Cerebellar cortex (tissue), 1 donor: Measurements from ENCODE around the gene ABI1.
A peak's percentile ranks its signal among the peaks of the same experiment; 100 is the strongest.

Experiments used
- DNase-seq: peaks from one replicate; pipeline ENCODE4 v3.0.0-alpha.2; 2015; ENCODE audit warnings: low spot score

Gene ABI1

DNA sequence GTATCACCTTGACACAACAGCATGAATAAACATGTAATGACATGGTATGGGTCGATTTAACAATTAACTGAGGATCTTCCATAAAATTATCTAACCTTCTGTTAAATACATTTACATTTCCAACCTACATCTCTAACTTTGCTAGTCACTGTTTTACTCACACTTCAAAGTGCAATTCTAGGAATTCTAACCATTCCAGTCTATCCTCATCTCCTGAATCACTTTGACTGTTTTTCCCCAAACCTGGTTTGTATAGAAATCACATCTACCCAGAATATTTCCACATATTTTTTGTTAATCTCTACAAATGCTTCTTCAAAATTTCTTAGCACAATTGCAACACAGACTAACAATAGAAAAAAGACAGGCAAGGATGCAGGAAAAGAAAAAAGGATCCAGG is 6.2 kb downstream of the ABI1 start:
- no peak for DNase-seq

DNA sequence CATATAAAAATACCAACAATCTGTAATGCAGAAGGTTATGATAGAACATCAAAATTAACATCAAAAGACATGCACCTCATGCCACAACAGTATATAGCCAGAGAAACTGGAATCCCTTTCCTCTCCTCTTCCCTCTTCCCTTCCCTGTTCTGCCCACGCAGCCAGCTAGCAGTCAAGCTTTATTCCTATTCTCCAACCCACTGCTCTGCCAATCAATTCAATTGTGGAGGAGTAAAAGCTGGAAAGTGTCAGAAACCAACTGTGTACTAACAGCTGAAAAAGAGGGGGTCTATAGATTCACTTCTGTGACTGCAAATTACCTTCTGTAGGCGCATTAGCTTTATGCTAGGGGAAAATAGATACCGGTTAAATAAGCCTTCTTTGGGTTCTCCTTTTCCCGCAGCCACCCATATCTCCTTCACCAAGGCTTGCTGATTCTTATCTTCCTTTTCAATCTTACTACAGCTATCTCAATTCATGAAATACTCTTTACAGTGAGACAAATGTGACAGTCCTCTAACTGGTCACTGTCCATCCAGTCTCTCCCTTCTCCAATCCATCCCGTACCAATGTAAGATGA is 16.3 kb downstream of the ABI1 start:
- no peak for DNase-seq

DNA sequence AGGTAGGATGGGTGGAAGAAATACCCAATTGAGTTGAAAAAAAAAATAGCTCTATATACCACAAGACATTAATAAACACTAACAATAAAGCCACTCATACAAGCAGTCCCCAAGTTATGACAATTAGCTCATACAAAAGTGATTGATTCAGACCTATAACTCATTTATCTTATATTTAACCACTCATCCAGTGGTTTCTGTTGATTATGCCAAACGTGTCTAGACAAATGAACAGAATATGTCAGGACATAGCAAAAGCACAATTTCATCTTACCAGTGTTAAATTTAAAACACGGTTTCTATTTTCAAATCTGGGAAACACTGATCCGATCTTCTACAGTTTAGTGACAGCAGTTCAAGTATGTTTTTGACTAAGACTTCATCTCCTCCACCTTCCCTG is 17.0 kb downstream of the ABI1 start:
- DNase-seq: no peak

DNA sequence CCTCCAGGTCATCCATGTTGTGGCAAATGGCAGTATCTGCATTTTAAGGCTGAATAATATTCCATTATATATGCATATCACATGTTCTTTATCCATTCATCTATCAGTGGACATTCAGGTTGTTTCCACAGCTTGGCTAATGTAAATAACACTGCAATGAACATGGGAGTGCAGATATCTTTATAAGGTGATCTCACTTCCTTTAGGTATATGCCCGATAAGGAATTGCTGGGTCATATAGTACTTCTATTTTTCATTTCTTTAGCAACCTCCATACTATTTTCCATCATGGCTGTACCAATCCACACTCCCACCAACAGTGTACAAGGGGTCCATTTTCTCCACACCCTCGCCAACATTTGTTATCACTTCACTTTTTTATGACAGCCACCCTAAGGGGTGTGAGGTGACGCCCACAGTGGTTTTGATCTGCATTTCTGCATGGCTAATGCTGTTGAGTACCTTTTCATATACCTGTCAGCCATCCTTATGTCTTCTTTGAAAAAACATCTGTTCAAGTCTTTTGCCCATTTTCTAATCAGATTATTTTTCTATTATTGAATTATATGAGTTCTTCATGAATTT is 18.9 kb downstream of the ABI1 start:
- DNase-seq: no peak

DNA sequence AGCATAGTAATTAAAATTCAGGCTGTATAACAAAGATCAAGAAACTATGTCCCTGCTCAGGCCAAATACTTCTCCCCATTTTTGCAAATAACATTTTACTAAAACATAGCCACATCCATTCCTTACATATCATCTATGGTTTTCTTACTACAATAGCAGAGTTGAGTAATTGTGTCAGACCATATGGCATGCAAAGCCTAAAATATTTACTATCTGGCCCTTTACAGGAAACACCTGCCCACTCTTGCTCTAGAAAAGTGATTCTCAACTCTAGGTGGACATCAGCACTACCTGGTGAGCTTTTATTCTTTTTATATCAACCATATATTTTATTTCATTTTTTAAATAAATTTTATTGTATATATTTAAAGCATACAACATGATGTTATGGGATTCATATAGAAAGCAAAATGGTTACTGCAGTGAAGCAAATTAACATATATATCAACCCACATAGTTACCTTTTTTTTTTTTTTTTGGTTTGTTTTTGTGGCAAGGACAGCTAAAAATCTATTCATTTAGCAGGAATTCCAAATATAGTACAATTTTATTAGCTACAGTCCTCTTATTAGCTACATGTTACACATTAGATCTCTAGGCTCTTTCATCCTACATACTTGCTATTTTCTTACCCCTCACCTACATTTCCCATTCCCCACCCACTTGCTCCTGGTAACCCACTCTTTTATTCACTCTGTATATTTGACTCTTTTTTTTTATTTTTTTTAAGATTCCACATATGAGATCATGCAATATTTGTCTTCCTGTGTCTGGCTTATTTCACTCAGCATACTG is 19.6 kb downstream of the ABI1 start:
- DNase-seq: no peak

DNA sequence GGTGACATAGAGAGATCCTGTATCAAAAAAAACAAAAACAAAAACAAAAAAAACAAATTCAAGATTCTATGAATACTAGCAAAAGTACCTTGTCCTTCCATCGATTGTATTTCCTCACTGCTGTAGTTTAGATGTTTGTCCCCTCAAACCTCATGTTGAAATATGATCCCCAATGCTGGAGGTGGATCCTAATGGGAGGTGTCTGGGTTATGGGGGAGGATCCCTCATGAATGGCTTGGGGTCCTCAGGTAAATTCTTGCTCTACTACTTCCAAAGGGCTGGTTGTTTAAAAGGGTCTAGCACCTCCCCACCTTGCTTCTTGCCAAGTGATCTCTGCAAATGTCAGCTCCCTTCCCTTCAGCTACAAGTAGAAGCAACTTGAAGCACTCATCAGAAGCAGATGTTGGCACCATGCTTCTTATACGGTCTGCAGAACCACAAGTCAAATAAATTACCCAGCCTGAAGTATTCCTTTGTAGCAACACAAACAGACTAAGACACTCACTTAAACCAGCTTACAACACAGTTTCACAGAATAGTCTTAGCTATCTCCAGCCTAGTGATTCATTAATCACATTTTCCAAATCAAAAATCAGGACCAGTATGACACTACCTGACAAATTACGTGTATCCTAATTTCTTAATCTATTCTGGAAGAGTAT is 20.7 kb downstream of the ABI1 start:
- no peak for DNase-seq

DNA sequence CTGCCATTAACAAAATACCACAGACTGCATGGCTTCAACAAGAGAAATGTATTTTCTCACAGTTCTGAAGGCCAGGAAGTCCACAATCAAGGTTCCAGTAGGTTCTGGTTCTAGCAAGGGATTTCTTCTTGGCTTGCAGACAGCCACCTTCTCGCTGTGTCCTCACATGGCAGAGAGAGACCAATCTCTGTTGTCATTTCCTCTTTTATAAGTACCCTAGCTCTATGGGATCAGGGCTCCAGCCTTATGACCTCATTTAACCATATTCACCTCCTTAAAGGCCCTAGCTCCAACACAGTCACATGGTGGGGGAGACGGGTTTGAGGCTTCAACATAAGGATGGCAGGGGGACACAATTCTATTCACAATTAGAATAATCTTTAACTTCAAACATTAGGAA is 23.6 kb downstream of the ABI1 start:
- no peak for DNase-seq

DNA sequence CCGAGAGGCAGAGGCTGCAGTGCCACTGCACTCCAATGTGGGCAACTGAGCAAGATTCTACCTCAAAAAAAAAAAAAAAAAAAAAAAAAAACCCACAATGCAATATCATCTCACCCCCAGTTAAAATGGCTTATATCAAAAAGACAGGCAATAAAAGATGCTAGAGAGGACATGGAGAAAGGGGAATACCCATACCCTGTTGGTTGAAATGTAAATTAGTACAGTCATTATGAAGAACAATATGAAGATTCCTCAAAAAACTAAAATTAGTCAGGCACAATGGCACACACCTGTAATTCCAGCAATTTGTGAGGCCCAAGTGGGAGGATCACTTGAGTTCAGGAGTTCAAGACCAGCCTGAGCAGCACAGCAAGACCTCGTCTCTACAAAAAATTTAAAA is 25.7 kb downstream of the ABI1 start:
- DNase-seq: no peak

DNA sequence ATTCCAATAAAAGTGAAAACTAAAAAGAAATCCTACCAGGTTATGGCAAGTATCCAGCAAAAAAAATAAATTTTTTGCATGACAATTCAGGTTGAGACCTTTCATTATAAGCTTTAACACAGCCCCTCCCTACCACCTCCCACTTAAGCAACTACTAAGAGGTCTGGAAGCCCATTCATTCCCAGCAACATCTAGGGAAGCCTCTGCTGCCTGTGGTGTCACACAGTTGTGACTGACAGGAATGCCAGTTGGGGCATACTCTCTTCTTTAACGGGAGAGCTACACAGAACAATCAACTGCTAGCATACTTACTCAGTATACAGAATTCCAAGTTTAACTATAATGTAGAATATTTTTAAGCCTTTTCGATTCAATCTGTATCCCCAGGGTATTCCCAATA is 27.8 kb downstream of the ABI1 start:
- DNase-seq: no peak

DNA sequence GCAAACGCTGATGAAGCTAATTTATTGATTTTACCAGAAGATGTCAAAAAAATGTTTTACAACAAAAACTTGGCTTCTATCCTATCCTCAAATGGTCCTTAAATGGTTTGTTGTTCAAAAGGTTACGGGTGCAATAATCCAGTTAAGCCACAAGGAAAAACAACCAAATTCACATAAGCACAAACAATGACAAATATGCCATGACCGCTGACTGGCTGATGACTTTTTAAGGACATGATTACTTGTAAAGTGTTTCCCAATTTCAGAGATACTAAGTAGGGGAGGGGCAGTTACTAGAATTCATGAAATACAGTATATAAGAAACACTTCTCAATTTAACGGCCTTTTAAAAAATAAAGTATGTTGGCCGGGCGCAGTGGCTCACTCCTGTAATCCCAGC is 28.8 kb downstream of the ABI1 start:
- no peak for DNase-seq

DNA sequence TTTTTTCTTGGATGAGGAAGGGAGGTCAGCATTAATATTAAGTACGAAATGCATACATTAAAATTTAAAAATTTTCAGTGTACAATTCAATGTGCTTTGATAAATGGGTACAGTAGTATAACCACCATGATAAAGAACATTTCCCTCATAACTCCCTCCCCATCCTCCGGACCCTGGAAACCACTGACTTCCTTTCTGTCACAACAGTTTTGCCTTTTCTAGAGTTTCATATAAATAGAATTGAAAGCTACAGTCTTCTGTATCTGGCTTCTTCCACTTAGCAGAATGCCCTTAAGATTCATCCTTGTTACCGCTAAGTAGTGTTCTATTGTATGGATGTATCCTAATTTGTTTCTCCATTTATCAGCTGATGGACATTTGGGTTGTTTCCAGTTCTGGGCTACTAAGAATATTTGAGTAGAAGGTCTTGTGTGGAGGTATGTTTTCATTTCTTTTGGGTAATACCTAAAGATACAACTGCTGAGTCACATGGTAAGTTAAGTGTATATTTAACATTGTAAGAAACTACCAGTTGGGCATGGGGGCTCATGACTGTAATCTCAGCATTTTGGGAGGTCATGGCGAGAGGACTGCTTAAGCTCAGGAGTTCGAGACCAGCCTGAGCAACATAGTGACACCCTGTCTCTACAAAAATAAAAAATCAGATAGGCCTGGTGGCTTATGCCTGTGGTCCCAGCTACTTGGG is 30.8 kb downstream of the ABI1 start:
- DNase-seq: no peak

DNA sequence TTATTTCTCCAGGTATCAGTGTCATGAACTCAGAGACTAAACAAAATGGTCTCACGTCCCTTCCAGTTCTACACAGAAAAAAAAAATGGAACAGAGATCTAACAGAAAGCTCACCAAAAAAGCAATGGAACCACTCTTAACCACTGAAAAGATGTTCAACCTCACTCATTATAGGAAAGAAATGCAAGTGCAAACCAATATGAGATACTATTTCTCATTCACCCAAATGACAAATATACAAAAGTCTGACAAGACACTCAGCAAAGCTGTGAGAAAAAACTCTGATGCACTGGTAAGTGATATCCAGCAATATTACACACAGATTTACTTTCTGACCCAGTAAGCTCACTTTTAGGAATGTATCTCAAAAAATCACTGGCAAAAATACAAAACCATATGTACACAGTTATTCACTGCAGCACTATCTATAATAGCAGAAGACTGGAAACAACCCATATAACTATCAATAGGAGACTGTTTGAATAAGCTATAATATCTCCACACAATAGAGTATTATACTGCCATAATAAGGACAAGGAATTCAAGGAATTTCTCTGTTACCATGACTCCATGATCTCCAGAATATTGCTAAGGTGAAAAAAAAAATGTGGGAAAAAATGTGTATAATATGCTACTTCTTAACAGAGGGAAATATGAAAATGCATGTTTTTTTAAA is 36.6 kb downstream of the ABI1 start:
- DNase-seq: no peak

DNA sequence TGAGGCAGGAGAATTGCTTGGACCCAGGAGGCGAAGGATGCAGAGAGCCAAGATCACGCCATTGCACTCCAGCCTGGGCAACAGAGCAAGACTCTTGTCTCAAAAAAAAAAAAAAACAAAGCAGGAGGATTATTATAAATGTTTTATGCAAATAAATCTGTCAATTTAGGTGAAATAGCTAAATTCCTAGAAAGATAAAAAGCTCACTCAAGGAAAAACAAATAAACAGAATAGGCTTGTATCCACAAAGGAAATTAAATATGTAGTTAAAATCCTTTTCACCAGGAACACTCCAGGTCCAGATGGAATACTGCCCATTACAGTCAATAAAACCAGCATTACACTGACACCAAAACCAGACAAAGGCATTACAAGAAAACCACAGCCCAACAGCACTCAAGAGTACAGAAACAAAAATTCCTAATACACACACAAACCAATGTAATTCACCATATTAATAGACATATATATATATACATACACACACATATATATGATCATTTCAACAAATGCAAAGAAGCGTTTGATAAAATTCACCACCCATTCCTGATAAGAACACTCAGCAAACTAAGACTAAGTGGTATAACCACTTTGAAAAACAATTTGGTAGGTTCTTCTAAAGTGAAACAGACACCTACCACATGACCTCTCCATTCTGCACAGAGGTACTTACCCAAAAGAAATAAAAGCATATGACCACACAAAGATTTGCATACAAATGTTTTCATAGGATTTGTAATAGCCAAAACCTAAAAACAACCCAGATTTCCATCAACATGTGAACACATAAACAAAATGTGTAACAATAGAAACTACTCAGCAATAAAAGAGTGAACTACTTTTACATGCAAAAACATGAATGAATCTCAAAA is 38.8 kb downstream of the ABI1 start:
- no peak for DNase-seq

DNA sequence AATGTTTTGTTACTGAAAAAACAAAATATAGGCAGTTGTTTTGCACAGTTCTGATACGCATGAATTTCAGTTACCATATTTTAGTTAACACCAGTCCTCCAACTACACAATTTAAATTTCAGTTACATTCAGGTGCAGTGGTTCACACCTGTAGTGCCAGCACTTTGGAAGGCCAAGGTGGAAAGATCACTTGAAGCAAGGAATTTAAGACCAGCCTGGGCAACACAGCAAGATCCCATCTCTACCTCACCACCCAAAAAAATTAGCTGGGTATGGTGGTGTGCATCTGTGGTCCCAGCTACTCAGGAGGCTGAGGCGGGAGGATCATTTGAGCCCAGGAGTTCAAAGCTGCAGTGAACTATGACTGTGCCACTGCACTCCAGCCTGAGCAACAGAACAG is 45.3 kb downstream of the ABI1 start:
- no peak for DNase-seq

DNA sequence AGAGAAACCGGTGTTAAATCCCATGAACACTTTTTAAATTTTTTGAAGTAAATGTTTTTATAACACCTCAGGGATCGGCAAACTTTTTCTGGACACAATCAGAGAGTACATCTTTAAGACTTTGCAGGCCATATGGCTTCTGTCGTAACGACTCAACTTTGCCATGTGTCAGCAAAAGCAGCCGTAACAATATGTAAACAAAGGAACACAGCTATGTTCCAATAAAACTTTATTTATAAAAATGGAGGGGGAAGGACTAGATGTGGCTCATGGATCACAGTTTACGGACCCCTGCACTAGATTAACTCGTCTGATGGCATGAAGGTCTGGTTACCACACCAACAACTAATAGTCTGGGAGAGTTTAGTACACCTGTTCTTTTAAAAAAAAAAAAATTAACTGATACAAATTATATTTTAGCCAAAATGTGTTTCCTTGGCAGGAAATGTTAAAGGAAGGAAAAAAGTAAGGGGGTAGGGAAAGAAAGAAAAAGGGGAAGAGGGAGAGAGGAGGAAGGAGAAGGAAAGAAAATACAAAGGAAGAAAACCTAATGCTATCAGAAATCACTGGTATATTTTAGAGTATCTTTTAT is 50.2 kb downstream of the ABI1 start:
- DNase-seq: no peak

DNA sequence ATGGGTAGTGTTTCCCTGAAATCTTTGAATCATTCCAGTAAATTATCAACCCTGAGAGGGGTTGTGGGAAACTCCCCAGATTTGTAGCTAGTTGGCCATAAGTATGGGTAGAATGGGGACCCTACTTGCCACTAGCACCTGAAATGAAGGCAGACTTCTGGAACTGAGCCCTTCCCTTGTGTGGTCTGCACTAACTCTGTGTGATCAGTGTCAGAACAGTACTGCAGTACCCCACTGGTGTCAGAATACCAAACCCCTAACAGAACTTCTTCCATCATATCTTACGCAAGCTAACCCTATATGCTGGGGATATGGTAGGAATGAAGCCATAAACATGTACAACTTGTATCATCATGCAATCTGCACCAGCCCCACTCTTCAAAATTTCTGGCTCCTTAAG is 50.8 kb downstream of the ABI1 start:
- DNase-seq: no peak

DNA sequence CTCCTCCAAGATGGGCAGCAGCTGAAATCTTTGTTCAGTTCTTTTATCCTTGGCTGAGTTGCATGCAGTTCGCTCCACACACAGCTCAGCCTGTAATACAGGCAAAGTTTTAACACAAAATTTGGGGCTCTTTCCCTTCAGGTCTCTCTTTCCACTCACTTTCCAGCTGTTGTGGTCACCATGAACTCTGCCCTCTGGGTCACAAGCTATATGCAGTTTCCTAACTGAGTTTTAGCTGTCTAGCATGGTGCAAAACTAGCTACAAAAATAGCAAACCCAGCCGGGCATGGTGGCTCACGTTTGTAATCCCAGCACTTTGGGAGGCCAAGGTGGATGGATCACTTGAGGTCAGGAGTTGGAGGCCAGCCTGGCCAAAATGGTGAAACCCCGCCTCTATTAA is 53.2 kb downstream of the ABI1 start:
- DNase-seq: no peak

DNA sequence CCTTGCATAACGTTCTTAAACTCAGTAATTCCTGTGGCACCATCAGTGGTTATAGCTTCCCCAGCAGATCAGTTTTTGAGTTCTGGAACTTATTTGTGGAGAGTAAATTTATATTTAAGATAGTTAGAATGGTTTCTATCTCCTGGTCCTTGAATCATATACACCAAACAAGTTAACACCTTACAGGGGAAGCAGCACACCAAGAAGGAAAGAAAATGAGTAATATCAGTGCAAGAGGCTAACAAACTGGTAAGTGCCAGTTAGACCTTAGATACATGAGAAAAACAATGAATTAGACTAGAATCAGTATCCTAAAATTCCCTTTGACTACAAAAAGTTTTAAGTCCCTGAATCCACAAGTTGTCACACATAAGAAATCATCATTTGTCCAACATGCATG is 54.2 kb downstream of the ABI1 start:
- DNase-seq: no peak

DNA sequence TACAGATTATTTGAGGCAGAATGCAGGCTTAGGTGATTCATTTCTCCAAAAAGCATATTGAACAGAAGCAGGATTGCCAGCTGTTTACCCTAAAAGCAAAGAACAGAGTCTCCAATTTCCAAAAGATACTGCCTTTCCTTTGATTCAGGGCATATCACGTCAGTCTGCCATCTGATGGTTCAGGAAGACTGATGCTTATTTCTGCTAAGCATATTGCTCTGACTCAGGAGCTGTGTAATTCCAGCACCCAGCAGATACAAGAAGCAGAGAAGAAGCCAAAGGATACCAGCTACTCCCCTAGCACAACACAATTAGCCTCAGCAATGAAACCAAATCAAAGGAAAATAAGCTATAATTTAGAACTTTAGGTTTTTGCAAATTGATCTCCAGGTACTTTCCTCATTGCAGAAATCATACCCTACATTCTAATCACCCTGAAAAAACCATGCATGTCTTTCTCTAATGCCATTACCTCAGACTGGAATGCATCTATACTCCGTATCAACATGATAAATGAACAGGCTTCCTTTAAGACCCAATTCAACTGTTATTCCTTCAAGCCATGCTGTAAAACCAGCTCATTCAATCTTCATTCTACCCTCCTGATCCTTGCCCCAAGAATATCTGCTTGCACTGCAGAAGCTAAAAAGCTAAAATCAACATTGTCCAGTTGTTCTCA is 55.1 kb downstream of the ABI1 start:
- peak; percentile 77 for DNase-seq
